ENCODE data around the gene STRBP.

GRCh38 chr9:123310551-123311249 lies 42.3 kb upstream of the STRBP start:
- TF ChIP-seq SP2 (IDR thresholded peaks at IDR 0.05; ENCODE audit: low read length) (no peak), POLR2A (IDR thresholded peaks at IDR 0.05; ENCODE audit: control extremely low read depth in 1 of 2, low read depth in 2 of 2, low read length in 2 of 2) (no peak), CTCF (IDR thresholded peaks at IDR 0.05; ENCODE audit: control extremely low read depth in 1 of 3, insufficient read depth in 1 of 3, low read depth in 1 of 3, low read length in 3 of 3) (no peak)

Measured in H1 (cell line).